ENCODE results near the gene NEK6. TPM values are rescaled to one million over a fixed set of nuclear protein-coding genes. Genes with fewer than 3 reads are reported as not detected.
A peak's percentile ranks its signal among the peaks of the same experiment; 100 is the strongest.

NEK6 gene
- total and polyA plus RNA-seq, 3 experiments from 2014 or later = 9.5 to 66.0 (median 63.0) TPM

DNA sequence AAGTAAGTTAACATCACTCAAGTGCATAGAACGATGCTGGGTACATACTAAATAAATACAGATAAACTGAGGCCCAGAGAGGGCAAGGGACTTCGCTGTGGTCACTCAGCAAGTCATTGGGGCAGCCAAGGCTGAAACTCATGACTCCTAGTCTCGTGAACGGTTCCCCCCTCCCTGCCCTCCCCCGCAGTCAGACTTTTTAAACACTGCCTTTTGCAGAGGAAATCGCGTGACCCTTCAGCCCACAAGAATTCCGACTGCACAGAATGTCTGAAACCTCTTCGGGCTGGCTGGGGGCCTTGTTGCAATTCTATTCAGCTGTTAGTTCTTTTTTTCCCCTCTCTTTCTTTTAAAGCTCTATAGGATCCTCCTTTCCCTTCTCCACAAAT, 28.1 kb downstream of the NEK6 start:
- H3K27ac ChIP-seq (ENCODE audit: low read depth, low read length) = peak overlapping the region; percentile 1
- POLR2A ChIA-PET = no interaction called here
- DNase-seq = peak in 2 of 5 donors; percentile 17 to 54
- CTCF ChIA-PET = no interaction called here
- no peaks in the 10 kb centered on the region for H3K27me3 ChIP-seq (ENCODE audit: insufficient read depth, low read length, poor library complexity, severe bottlenecking)
- Mint-ChIP-seq H3K27me3 (no peaks in the 10 kb centered on the region), H3K27ac (peak overlapping the region; percentile 58 to 95 (median 88)), H3K4me3 (peak overlapping the region in 6 of 7 donors; percentile 65 to 86 (median 76)), H3K36me3 (no peaks in the 10 kb centered on the region), H3K4me1 (peaks cover 29% of the 10 kb centered on the region in 3 donors), H3K9me3 (peaks cover 0 to 2% (median 0%) of the 10 kb centered on the region in 5 donors)
- H3K4me1 ChIP-seq (ENCODE audit: insufficient read depth, low read length) = peaks cover 17% of the 10 kb centered on the region
- no peaks in the 10 kb centered on the region for H3K36me3 ChIP-seq (ENCODE audit: insufficient read depth, low read length)
- no peak overlapping the region for H3K4me3 ChIP-seq (ENCODE audit: low read length)
- H3K9me3 ChIP-seq (ENCODE audit: low read length) = no peaks in the 10 kb centered on the region

DNA sequence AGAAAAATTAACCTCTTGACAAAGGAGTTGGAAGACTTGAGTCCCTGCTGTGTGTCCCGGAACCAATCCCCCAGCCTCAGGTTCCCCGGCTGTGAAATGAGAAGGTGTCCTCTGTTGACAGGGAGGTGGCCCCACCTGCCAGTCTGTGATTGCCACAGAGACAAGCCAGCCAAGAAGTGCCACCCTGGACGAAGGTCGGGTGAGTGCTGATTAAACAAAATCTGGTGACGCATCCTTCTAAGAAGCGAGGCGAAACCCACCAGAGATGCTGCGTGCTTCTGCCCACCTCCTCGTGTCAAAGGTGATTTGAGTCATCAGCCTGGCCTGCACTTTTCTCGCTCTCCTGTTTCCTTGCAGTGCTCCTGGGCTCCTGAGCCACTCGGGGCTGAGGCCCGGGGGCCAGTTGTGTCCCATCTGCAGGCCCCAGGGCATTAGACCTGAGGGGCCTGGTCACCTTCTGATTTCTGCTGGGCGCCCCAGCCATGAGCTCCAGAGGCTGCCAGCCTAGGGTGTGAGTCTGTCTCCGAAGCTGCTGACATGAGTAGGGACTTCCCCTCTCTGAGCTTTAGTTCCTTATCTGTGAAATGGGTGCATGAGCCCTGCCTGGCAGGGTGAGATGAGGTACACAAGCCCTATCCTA, 28.7 kb downstream of the NEK6 start:
- Histone ChIP-seq H3K4me3 (ENCODE audit: low read length) (no peak overlapping the region), H3K27me3 (ENCODE audit: insufficient read depth, low read length, poor library complexity, severe bottlenecking) (no peaks in the 10 kb centered on the region), H3K4me1 (ENCODE audit: insufficient read depth, low read length) (peaks cover 17% of the 10 kb centered on the region), H3K9me3 (ENCODE audit: low read length) (no peaks in the 10 kb centered on the region), H3K27ac (ENCODE audit: low read depth, low read length) (peak overlapping the region; percentile 1), H3K36me3 (ENCODE audit: insufficient read depth, low read length) (no peaks in the 10 kb centered on the region)
- DNase-seq = peak in 2 of 5 donors; percentile 10 to 59
- Mint-ChIP-seq H3K4me3 (peak overlapping the region; percentile 65 to 86 (median 73)), H3K27ac (peak overlapping the region; percentile 58 to 95 (median 88)), H3K9me3 (peaks cover 0 to 2% (median 0%) of the 10 kb centered on the region in 5 donors), H3K27me3 (no peaks in the 10 kb centered on the region), H3K36me3 (no peaks in the 10 kb centered on the region), H3K4me1 (peaks cover 30 to 34% (median 31%) of the 10 kb centered on the region in 3 donors)
- ChIA-PET CTCF (no interaction called here), POLR2A (no interaction called here)

DNA sequence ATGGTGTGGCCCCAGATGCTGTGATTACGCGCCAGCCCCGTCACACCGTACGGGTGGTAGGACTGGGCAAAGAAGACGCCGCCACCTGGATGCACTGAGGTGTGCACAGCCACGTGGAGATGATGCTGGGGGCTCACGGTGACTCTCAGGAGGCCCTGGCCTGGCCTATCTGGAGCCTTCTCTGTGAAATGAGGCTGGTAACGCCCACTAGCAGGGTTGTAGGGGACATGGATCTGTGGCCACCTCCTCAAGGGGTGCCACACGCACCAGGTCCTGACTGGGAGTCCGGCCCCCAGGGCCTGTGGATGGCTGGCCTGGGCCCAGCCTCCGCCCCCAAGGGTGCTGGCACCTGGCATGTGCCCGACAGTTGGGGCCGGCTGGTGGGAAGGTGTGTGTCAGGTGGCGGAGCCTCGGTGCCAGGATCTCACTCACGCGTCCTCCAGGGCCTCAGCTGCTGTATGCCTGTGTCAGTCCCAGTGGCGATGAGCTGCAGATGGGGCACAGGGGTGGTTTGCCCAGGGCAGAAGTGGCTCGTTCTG, 32.4 kb downstream of the NEK6 start:
- H3K27me3 Mint-ChIP-seq = no peaks in the 10 kb centered on the region
- peaks cover 0 to 2% (median 0%) of the 10 kb centered on the region in 5 donors for H3K9me3 Mint-ChIP-seq
- Histone ChIP-seq H3K4me1 (ENCODE audit: insufficient read depth, low read length) (peaks cover 16% of the 10 kb centered on the region), H3K36me3 (ENCODE audit: insufficient read depth, low read length) (no peaks in the 10 kb centered on the region), H3K27me3 (ENCODE audit: insufficient read depth, low read length, poor library complexity, severe bottlenecking) (no peaks in the 10 kb centered on the region), H3K9me3 (ENCODE audit: low read length) (no peaks in the 10 kb centered on the region), H3K27ac (ENCODE audit: low read depth, low read length) (no peak overlapping the region), H3K4me3 (ENCODE audit: low read length) (no peak overlapping the region)
- DNase-seq = no peak
- H3K36me3 Mint-ChIP-seq = no peaks in the 10 kb centered on the region
- ChIA-PET CTCF (no interaction called here), POLR2A (no interaction called here)
- no peak overlapping the region for H3K27ac Mint-ChIP-seq
- H3K4me3 Mint-ChIP-seq = no peak overlapping the region
- peaks cover 41 to 51% (median 42%) of the 10 kb centered on the region in 3 donors for H3K4me1 Mint-ChIP-seq

DNA sequence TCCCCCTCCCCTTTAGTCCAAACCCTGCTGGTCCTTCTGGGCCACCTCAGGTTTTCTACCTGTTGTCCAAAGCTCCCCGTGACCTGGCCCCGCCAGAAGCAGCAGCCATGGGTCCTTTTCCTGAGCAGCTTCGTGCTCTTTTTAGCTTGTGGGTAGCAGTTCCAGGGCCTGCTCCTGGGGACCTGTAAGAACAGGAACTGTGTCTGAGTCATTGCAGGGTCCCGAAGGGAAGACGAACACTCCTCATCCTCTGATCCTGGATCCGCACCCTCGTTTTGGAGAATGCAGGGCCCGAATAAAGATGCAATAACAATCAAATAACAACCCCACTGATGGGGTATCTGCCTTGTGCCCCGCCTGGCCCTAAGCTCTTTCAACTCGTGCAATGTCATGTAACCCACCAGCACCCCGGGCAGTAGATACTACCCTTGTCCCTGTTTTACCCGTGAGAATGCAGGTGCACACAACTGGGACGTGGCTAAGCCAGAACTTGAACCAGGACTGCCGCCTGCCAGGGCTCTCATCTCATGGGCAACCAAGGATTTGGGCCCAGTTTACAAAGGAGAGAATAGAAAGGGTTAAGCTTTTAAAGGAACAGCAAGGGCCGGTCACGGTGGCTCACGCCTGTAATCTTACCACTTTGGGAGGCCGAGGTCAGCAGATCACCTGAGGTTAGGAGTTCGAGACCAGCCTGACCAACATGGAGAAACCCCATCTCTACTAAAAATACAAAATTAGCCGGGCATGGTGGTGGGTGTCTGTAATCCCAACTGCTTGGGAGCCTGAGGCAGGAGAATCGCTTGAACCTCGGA, 33.2 kb downstream of the NEK6 start:
- CTCF ChIA-PET = no interaction called here
- H3K9me3 ChIP-seq (ENCODE audit: low read length) = no peaks in the 10 kb centered on the region
- Mint-ChIP-seq H3K36me3 (no peaks in the 10 kb centered on the region), H3K27me3 (no peaks in the 10 kb centered on the region), H3K4me3 (no peak overlapping the region), H3K9me3 (peaks cover 0 to 2% (median 0%) of the 10 kb centered on the region in 5 donors), H3K4me1 (peaks cover 32 to 49% (median 40%) of the 10 kb centered on the region in 3 donors), H3K27ac (peak overlapping the region in 5 of 8 donors; percentile 14 to 74 (median 40))
- POLR2A ChIA-PET = no interaction called here
- no peaks in the 10 kb centered on the region for H3K27me3 ChIP-seq (ENCODE audit: insufficient read depth, low read length, poor library complexity, severe bottlenecking)
- H3K36me3 ChIP-seq (ENCODE audit: insufficient read depth, low read length) = no peaks in the 10 kb centered on the region
- no peak for DNase-seq
- no peak overlapping the region for H3K4me3 ChIP-seq (ENCODE audit: low read length)
- H3K27ac ChIP-seq (ENCODE audit: low read depth, low read length) = no peak overlapping the region
- peaks cover 9% of the 10 kb centered on the region for H3K4me1 ChIP-seq (ENCODE audit: insufficient read depth, low read length)

DNA sequence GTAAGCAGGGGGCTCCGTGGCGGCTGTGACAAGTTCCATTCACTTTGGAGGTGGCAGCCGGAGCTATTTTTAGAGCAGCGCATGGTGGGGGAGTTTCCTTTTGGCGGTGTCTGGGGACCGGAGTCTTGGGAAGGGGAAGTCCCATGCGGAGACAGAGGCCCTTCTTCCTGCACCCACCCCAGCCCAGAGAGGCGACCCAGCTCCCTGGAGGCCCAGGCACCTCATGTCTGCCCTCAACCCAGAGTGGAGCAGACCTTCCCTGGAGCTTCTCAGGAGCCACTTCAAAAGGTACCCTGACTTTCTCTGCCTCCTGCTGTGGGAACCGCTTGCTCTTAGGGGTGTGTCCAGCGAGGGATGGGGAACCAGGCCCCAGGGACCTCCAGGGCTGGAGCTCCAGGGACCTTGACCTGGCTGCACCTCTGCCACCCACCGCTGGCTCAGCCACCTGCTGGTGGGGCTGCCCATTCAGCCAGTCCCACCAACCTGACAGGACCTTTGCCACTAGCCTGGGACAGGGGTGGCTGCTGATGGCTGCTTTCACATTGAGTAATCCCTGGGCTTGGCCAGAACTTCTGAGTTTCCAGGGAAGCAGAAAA, 34.1 kb downstream of the NEK6 start:
- peaks cover 1% of the 10 kb centered on the region for H3K4me1 ChIP-seq (ENCODE audit: insufficient read depth, low read length)
- no peaks in the 10 kb centered on the region for H3K27me3 Mint-ChIP-seq
- peaks cover 0 to 2% (median 0%) of the 10 kb centered on the region in 5 donors for H3K9me3 Mint-ChIP-seq
- DNase-seq = peak in 1 of 5 donors; percentile 17
- no peaks in the 10 kb centered on the region for H3K36me3 Mint-ChIP-seq
- H3K27ac Mint-ChIP-seq = peak overlapping the region in 3 of 8 donors; percentile 50 to 85 (median 73)
- H3K4me3 Mint-ChIP-seq = no peak overlapping the region
- no peaks in the 10 kb centered on the region for H3K9me3 ChIP-seq (ENCODE audit: low read length)
- H3K4me1 Mint-ChIP-seq = peaks cover 23 to 39% (median 30%) of the 10 kb centered on the region in 3 donors
- H3K27ac ChIP-seq (ENCODE audit: low read depth, low read length) = no peak overlapping the region
- ChIA-PET POLR2A (no interaction called here), CTCF (interaction anchor here (1.1 to 2.0 kb wide), 2 partner anchors 12 to 165 kb away, joined by 3 to 6 read pairs; no protein-coding TSS in a partner anchor)
- no peaks in the 10 kb centered on the region for H3K27me3 ChIP-seq (ENCODE audit: insufficient read depth, low read length, poor library complexity, severe bottlenecking)
- H3K4me3 ChIP-seq (ENCODE audit: low read length) = no peak overlapping the region
- H3K36me3 ChIP-seq (ENCODE audit: insufficient read depth, low read length) = no peaks in the 10 kb centered on the region

DNA sequence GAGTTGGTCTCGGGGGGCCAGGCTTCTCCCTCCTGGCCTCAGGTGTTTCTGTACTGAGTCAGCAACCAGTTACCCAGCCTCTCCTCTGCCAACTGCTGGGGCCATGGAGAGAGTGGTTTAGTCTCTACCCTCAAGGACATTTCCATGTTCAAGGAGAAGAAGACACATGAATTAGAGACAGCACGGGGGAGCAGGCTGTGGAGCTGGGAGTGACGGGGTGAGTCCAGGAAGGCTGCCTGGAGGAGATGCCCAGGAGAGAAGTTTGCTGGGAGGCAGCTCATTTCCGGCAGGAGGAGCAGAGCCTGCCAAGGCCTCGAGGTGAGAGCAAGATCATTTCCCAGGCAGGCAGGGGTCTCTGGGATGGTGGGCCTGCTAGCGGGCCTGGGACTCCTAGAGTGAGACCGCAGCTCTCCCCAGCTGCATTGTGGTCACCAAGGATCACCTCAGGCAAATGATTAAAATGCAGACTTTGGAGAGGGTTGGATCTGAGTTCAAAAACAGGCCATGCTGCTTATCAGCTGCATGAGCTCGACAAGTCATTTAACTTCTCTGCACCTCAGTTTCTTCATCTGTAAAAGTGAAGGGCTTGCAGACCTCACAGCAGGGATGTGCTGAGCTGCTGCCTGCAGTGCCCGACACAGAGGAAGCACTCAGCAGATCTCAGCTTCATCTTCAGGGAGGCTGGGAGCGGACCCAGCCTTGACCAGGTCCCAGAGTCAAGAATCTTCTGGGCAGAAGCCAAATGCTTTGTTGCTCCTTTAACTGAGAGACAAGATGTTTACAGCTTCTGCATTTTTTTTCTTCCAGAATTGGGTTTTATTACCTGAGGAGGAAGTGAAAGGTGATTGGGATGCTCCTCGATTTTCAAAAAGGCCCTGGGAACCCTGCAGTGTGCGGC, 35.2 kb downstream of the NEK6 start:
- no peaks in the 10 kb centered on the region for H3K4me1 ChIP-seq (ENCODE audit: insufficient read depth, low read length)
- peaks cover 22 to 34% (median 30%) of the 10 kb centered on the region in 3 donors for H3K4me1 Mint-ChIP-seq
- H3K27me3 ChIP-seq (ENCODE audit: insufficient read depth, low read length, poor library complexity, severe bottlenecking) = no peaks in the 10 kb centered on the region
- no peak overlapping the region for H3K4me3 Mint-ChIP-seq
- H3K27ac Mint-ChIP-seq = peak overlapping the region in 3 of 8 donors; percentile 68 to 85 (median 73)
- no peak for DNase-seq
- H3K27ac ChIP-seq (ENCODE audit: low read depth, low read length) = no peak overlapping the region
- no peak overlapping the region for H3K4me3 ChIP-seq (ENCODE audit: low read length)
- POLR2A ChIA-PET = no interaction called here
- H3K36me3 ChIP-seq (ENCODE audit: insufficient read depth, low read length) = no peaks in the 10 kb centered on the region
- no peaks in the 10 kb centered on the region for H3K9me3 ChIP-seq (ENCODE audit: low read length)
- no peaks in the 10 kb centered on the region for H3K27me3 Mint-ChIP-seq
- H3K9me3 Mint-ChIP-seq = no peaks in the 10 kb centered on the region
- no peaks in the 10 kb centered on the region for H3K36me3 Mint-ChIP-seq
- CTCF ChIA-PET = interaction anchor here (0.8 to 2.0 kb wide), 4 partner anchors 11 to 166 kb away, joined by 3 to 6 read pairs (median 3); no protein-coding TSS in a partner anchor

DNA sequence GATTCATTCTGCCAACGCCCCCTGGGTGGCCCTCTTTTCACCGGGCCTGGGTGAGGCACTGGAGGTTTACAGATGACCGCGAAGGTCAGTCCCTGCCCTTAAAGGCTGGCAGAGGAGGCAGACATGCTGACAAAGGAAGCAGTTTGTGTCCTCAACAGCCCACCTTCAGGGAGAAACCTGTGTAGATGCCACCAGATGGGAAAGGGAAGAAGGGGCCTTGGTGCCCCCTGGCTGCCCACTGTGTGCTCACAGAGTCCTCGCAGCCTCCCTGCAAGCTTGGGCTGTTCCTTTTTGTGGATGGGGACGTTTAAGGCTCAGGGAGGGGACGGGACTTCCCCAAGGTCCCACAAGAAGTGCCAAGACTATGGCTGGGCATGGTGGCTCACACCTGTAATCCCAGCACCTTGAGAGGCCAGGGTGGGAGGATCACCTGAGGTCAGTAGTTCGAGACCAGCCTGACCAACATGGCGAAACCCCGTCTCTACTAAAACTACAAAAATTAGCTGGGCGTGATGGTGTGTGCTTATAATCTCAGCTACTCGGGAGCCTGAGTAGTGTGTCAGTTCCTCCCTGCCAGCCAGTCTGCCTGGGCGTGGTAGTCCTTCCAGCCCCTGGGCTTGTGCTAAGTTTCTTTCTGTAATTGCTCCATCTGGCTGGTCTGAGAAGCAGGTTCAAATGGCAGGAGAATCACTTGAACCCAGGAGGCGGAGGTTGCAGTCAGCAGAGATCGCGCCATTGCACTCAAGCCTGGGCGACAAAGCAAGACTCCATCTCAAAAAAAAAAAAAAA, 36.2 kb downstream of the NEK6 start:
- Histone ChIP-seq H3K27ac (ENCODE audit: low read depth, low read length) (no peak overlapping the region), H3K27me3 (ENCODE audit: insufficient read depth, low read length, poor library complexity, severe bottlenecking) (no peaks in the 10 kb centered on the region), H3K4me3 (ENCODE audit: low read length) (no peak overlapping the region), H3K36me3 (ENCODE audit: insufficient read depth, low read length) (no peaks in the 10 kb centered on the region), H3K9me3 (ENCODE audit: low read length) (no peaks in the 10 kb centered on the region), H3K4me1 (ENCODE audit: insufficient read depth, low read length) (no peaks in the 10 kb centered on the region)
- DNase-seq = no peak
- Mint-ChIP-seq H3K4me3 (no peak overlapping the region), H3K27me3 (no peaks in the 10 kb centered on the region), H3K9me3 (no peaks in the 10 kb centered on the region), H3K36me3 (no peaks in the 10 kb centered on the region), H3K4me1 (peaks cover 22 to 34% (median 34%) of the 10 kb centered on the region in 3 donors), H3K27ac (peak overlapping the region in 1 of 8 donors; percentile 88)
- CTCF ChIA-PET = interaction anchor here (1.4 to 2.0 kb wide), 2 partner anchors 10 to 167 kb away, joined by 3 to 6 read pairs; no protein-coding TSS in a partner anchor
- POLR2A ChIA-PET = no interaction called here
